MM.1S (cell line): ENCODE data around the gene RP9.

Experiments used
- CTCF ChIP-seq: fragments of 300-600 bp; sonication (generic); IDR thresholded peaks from 2 replicates; pipeline ENCODE4 v1.5.1; 2016; ENCODE audit warnings: antibody characterized with exemption, low read length, mixed read lengths
- EZH2 ChIP-seq: fragments of 300-600 bp; sonication (generic); optimal IDR thresholded peaks from 2 replicates; pipeline ENCODE3; 2017; ENCODE audit warnings: low read depth, mild to moderate bottlenecking, antibody characterized with exemption, low read length, mixed read lengths
- EZH2phosphoT487 ChIP-seq: fragments of 300-600 bp; sonication (generic); IDR thresholded peaks from 2 replicates; pipeline ENCODE4 v1.6.1; 2018; ENCODE audit warnings: antibody characterized with exemption, low read length

DNA sequence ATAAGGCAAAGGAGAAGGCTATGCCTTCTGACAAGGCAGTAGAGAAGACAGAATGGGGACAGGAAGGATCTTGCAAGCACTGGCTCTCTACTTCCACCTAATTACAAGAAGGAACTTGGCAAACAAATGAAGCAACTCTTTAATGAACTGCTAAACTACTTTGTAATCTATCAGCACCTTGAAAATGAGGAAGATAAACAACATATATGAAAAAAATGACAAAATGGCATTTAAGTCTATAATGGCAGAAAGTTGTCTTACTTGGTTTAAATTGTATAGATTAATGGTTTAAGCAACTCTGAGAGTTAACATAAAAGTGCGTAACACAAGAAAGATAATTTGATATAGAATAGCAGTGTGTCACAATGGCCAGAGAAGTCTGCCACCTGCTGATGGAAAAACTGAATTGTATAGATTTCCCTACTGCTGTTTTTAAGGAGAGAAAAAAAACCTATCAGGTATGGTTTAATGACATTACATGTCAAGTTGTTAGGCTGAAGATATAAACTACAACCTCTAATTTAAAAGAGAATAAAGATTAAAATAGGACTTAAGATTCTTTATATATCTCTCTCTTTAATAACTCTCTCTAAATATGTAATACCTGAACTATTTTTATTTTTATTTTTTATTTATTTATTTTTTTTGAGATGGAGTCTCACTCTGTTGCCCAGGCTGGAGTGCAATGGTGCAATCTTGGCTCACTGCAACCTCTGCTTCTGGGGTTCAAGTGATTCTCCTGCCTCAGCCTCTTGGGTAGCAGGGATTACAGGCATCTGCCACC lies 58.5 kb downstream of the RP9 start:
- TF ChIP-seq EZH2 (no peak), CTCF (peak; percentile 58), EZH2phosphoT487 (no peak)
